Measurements from ENCODE around the gene EEF2K. TPM values are rescaled to one million over a fixed set of nuclear protein-coding genes. Genes with fewer than 3 reads are reported as not detected.

EEF2K gene
- total and polyA plus RNA-seq, 2 of the 13 experiments (the other 11 are each of a cell fraction or from before 2014, with no cell fraction given): 22.0 to 23.8 TPM

DNA sequence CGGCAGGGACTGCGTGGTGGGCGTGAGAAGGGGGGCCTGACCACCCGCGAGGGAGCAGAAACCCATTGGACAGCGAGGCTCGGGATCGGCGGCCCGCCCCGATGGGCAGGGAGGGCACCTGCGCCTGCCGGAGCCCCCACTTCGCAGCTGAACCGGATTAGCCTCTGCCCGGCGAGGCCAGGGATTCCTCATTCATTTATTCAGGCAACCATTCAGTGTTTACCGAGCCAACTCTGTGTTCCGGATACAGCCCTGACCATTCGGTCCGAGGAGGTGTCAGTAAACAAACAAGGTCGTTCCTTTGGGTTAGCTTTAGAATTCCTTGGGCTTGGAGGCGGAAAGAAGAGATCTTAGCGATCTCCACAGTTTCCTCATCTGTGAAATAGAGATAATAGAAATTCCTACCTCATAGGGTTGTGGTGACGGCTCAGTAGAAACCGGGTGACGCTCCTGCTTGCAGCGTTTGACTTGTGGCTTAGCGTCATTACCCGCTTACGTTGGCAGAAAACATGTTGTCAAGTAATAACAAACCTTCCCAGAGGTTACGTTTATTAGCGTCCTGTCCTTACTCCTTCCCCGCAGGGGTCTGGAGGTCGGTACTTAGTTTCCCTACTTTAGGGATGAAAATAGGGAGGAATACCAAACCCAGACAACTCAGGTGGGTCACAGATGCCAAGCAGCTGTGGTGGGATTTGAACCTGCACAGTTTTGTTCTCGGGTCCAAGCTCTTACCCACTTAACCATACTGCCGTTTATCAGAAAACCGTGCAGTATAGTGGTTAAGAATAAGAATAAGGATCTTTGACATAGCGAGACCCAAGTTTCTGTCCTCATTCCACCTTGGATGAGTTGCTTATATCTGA lies 92.0 kb downstream of the EEF2K start (continued):
- TF ChIP-seq, protein P1, sequence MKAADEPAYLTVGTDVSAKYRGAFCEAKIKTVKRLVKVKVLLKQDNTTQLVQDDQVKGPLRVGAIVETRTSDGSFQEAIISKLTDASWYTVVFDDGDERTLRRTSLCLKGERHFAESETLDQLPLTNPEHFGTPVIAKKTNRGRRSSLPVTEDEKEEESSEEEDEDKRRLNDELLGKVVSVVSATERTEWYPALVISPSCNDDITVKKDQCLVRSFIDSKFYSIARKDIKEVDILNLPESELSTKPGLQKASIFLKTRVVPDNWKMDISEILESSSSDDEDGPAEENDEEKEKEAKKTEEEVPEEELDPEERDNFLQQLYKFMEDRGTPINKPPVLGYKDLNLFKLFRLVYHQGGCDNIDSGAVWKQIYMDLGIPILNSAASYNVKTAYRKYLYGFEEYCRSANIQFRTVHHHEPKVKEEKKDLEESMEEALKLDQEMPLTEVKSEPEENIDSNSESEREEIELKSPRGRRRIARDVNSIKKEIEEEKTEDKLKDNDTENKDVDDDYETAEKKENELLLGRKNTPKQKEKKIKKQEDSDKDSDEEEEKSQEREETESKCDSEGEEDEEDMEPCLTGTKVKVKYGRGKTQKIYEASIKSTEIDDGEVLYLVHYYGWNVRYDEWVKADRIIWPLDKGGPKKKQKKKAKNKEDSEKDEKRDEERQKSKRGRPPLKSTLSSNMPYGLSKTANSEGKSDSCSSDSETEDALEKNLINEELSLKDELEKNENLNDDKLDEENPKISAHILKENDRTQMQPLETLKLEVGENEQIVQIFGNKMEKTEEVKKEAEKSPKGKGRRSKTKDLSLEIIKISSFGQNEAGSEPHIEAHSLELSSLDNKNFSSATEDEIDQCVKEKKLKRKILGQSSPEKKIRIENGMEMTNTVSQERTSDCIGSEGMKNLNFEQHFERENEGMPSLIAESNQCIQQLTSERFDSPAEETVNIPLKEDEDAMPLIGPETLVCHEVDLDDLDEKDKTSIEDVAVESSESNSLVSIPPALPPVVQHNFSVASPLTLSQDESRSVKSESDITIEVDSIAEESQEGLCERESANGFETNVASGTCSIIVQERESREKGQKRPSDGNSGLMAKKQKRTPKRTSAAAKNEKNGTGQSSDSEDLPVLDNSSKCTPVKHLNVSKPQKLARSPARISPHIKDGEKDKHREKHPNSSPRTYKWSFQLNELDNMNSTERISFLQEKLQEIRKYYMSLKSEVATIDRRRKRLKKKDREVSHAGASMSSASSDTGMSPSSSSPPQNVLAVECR (CRISPR knock-in tag; IDR thresholded peaks at IDR 0.05; ENCODE audit: borderline replicate concordance): peak; percentile 41; the same call in 1 of the 2 replicates
- TF ChIP-seq, protein P2, sequence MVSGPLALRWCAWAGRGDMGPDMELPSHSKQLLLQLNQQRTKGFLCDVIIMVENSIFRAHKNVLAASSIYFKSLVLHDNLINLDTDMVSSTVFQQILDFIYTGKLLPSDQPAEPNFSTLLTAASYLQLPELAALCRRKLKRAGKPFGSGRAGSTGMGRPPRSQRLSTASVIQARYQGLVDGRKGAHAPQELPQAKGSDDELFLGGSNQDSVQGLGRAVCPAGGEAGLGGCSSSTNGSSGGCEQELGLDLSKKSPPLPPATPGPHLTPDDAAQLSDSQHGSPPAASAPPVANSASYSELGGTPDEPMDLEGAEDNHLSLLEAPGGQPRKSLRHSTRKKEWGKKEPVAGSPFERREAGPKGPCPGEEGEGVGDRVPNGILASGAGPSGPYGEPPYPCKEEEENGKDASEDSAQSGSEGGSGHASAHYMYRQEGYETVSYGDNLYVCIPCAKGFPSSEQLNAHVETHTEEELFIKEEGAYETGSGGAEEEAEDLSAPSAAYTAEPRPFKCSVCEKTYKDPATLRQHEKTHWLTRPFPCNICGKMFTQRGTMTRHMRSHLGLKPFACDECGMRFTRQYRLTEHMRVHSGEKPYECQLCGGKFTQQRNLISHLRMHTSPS (CRISPR knock-in tag; IDR thresholded peaks at IDR 0.05; ENCODE audit: low read depth): no peak
- TF ChIP-seq ZFY (CRISPR knock-in tag; IDR thresholded peaks at IDR 0.05): no peak
- TF ChIP-seq SPEN (CRISPR knock-in tag; IDR thresholded peaks at IDR 0.05; ENCODE audit: low read depth): no peak
- no peak; the same call in 1 of the 2 replicates for TF ChIP-seq ZNF180 (CRISPR knock-in tag; IDR thresholded peaks at IDR 0.05; ENCODE audit: borderline replicate concordance, low read depth)
- TF ChIP-seq RFX1 (IDR thresholded peaks at IDR 0.05): no peak
- TF ChIP-seq ZNF577 (CRISPR knock-in tag; IDR thresholded peaks at IDR 0.05; ENCODE audit: borderline replicate concordance, low read depth): no peak
- TF ChIP-seq ZNF792 (CRISPR knock-in tag; IDR thresholded peaks at IDR 0.05): 0 out of 2 replicates have a peak, but pooled peaks have one; percentile 81
- no peak for TF ChIP-seq ZNF672 (CRISPR knock-in tag; IDR thresholded peaks at IDR 0.05)
- no peak for TF ChIP-seq CHD4 (IDR thresholded peaks at IDR 0.05; ENCODE audit: borderline replicate concordance, low read length)
- TF ChIP-seq ZNF430 (CRISPR knock-in tag; IDR thresholded peaks at IDR 0.05): 0 out of 2 replicates have a peak, but pooled peaks have one; percentile 23
- peak; percentile 63; the same call in 1 of the 2 replicates for TF ChIP-seq KMT2B (CRISPR knock-in tag; IDR thresholded peaks at IDR 0.05)
- no peak; the same call in 1 of the 2 replicates for TF ChIP-seq ZNF777 (CRISPR knock-in tag; IDR thresholded peaks at IDR 0.05)
- TF ChIP-seq, protein P3, sequence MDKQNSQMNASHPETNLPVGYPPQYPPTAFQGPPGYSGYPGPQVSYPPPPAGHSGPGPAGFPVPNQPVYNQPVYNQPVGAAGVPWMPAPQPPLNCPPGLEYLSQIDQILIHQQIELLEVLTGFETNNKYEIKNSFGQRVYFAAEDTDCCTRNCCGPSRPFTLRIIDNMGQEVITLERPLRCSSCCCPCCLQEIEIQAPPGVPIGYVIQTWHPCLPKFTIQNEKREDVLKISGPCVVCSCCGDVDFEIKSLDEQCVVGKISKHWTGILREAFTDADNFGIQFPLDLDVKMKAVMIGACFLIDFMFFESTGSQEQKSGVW (CRISPR knock-in tag; IDR thresholded peaks at IDR 0.05; ENCODE audit: borderline replicate concordance): no peak
- peak; percentile 67 for TF ChIP-seq ZNF367 (CRISPR knock-in tag; IDR thresholded peaks at IDR 0.05; ENCODE audit: borderline replicate concordance)
- peak; percentile 68 for TF ChIP-seq FOXK2 (IDR thresholded peaks at IDR 0.05)
- TF ChIP-seq SP140L (CRISPR knock-in tag; IDR thresholded peaks at IDR 0.05; ENCODE audit: borderline replicate concordance): peak; percentile 76; the same call in 1 of the 2 replicates
- TF ChIP-seq TCF7L2 (IDR thresholded peaks at IDR 0.05; ENCODE audit: low read depth, low read length): no peak
- TF ChIP-seq SP1 (IDR thresholded peaks at IDR 0.05): no peak
- peak; percentile 74 for TF ChIP-seq SP1 (CRISPR knock-in tag; IDR thresholded peaks at IDR 0.05)
- no peak for TF ChIP-seq ZNF83 (CRISPR knock-in tag; IDR thresholded peaks at IDR 0.05; ENCODE audit: borderline replicate concordance)
- TF ChIP-seq, protein P4, sequence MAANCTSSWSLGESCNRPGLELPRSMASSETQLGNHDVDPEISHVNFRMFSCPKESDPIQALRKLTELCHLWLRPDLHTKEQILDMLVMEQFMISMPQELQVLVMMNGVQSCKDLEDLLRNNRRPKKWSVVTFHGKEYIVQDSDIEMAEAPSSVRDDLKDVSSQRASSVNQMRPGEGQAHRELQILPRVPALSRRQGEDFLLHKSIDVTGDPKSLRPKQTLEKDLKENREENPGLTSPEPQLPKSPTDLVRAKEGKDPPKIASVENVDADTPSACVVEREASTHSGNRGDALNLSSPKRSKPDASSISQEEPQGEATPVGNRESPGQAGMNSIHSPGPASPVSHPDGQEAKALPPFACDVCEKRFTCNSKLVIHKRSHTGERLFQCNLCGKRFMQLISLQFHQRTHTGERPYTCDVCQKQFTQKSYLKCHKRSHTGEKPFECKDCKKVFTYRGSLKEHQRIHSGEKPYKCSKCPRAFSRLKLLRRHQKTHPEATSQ (CRISPR knock-in tag; IDR thresholded peaks at IDR 0.05; ENCODE audit: borderline replicate concordance): no peak

All from HepG2 (cell line).